K562 (cell line): ENCODE measurements around the gene UBE2V1. TPM values are rescaled to one million over a fixed set of nuclear protein-coding genes. Genes with fewer than 3 reads are reported as not detected.

Source experiments
- ARID1B ChIP-seq: fragments of 450-650 bp; IDR thresholded peaks from 2 replicates; pipeline ENCODE4 v1.6.1; 2016; ENCODE audit warnings: antibody characterized with exemption, mild to moderate bottlenecking, inconsistent platforms
- ASH1L ChIP-seq: fragments of 450-650 bp; IDR thresholded peaks from 2 replicates; pipeline ENCODE4 v1.6.1; 2018; ENCODE audit warnings: borderline replicate concordance, mild to moderate bottlenecking, low read depth; ENCODE audit not compliant: partially characterized antibody
- BACH1 ChIP-seq: fragments of 200-800 bp; sonication (Bioruptor generic); IDR thresholded peaks from 2 replicates; pipeline ENCODE4 v1.6.1; 2016; ENCODE audit warnings: missing genetic modification characterization, missing compliant biosample characterization
- BCOR ChIP-seq: fragments of 450-650 bp; IDR thresholded peaks from 2 replicates; pipeline ENCODE4 v1.6.1; 2016
- BRF1 ChIP-seq: IDR thresholded peaks from 3 replicates; pipeline ENCODE4 v1.6.1; 2011; ENCODE audit warnings: borderline replicate concordance, mild to moderate bottlenecking; ENCODE audit not compliant: insufficient read length; ENCODE audit errors: extremely low read depth
- CBX2 ChIP-seq: fragments of 200-600 bp; sonication (generic); IDR thresholded peaks from one replicate; pipeline ENCODE4 v1.6.1; 2012; ENCODE audit warnings: mild to moderate bottlenecking, low read length, inconsistent platforms; ENCODE audit not compliant: insufficient read depth, poor library complexity, severe bottlenecking
- CC2D1A ChIP-seq: fragments of 450-650 bp; IDR thresholded peaks from 2 replicates; pipeline ENCODE4 v1.6.1; 2017; ENCODE audit warnings: mild to moderate bottlenecking
- EGR1 ChIP-seq: fragments of 450-650 bp; conservative IDR thresholded peaks from 2 replicates; pipeline ENCODE4 v1.6.1; 2017; ENCODE audit warnings: mild to moderate bottlenecking
- FOXA3 ChIP-seq, 2 experiments: fragments of 450-650 bp in 1 of 2; sonication (generic) in 1 of 2; formaldehyde crosslinking; IDR thresholded peaks in 1 of 2; conservative IDR thresholded peaks in 1 of 2; 2 replicates each; pipeline versions ENCODE4 v1.4.0 to v1.8.0; 2020 to 2022; ENCODE audit warnings: mild to moderate bottlenecking in 2 of 2, missing genetic modification reagents in 1 of 2
- LCOR ChIP-seq: sonication (generic); formaldehyde crosslinking; IDR thresholded peaks from 2 replicates; pipeline ENCODE4 v1.8.0; 2022; ENCODE audit warnings: mild to moderate bottlenecking, missing genetic modification reagents
- MAFF ChIP-seq: IDR thresholded peaks from 2 replicates; pipeline ENCODE4 v1.6.1; 2012; ENCODE audit warnings: low read length, improper control_type of control experiment
- MAFK ChIP-seq: IDR thresholded peaks from 2 replicates; pipeline ENCODE4 v1.6.1; 2011; ENCODE audit warnings: low read length, improper control_type of control experiment
- MTA2 ChIP-seq: fragments of 450-650 bp; IDR thresholded peaks from 2 replicates; pipeline ENCODE4 v1.6.1; 2016; ENCODE audit warnings: low read depth
- NEUROD1 ChIP-seq: fragments of 150-350 bp; IDR thresholded peaks from 2 replicates; pipeline ENCODE4 v1.6.1; 2014; ENCODE audit warnings: borderline replicate concordance, low read length, low read depth; ENCODE audit not compliant: partially characterized antibody
- PCBP1 ChIP-seq: fragments of 200-400 bp; formaldehyde crosslinking; IDR thresholded peaks from 2 replicates; pipeline ENCODE4 v1.6.1; 2018; ENCODE audit warnings: mild to moderate bottlenecking, low read depth, low read length; ENCODE audit not compliant: poor library complexity, severe bottlenecking
- PCBP2 ChIP-seq: fragments of 200-400 bp; formaldehyde crosslinking; IDR thresholded peaks from 2 replicates; pipeline ENCODE4 v1.6.1; 2018; ENCODE audit warnings: low read length, low read depth, mild to moderate bottlenecking, moderate library complexity; ENCODE audit not compliant: poor library complexity, severe bottlenecking
- PHF21A ChIP-seq: fragments of 450-650 bp; IDR thresholded peaks from 2 replicates; pipeline ENCODE4 v1.6.1; 2017; ENCODE audit warnings: low read depth, borderline replicate concordance
- RAD21 ChIP-seq, 2 experiments: fragments of 250-450 bp in 1 of 2; fragments of 450-650 bp in 1 of 2; sonication (Bioruptor Pico) in 1 of 2; formaldehyde crosslinking in 1 of 2; IDR thresholded peaks in 1 of 2; conservative IDR thresholded peaks in 1 of 2; 2 replicates each; pipeline versions ENCODE4 v1.4.0 to v1.8.0; 2020 to 2022; ENCODE audit warnings: mild to moderate bottlenecking in 2 of 2, moderate library complexity in 1 of 2
- SMARCC2 ChIP-seq: fragments of 450-650 bp; IDR thresholded peaks from 2 replicates; pipeline ENCODE4 v1.6.1; 2017; ENCODE audit warnings: antibody characterized with exemption, moderate library complexity, mild to moderate bottlenecking, low read depth
- TCF3 ChIP-seq: sonication (generic); formaldehyde crosslinking; IDR thresholded peaks from 2 replicates; pipeline ENCODE4 v1.4.0; 2020; ENCODE audit warnings: mild to moderate bottlenecking, missing genetic modification reagents
- ZC3H4 ChIP-seq: sonication (generic); formaldehyde crosslinking; IDR thresholded peaks from 2 replicates; pipeline ENCODE4 v1.9.0; 2021; ENCODE audit warnings: missing genetic modification reagents, borderline replicate concordance
- ZNF146 ChIP-seq: IDR thresholded peaks from one replicate; pipeline ENCODE4 v1.6.1; 2018; ENCODE audit warnings: missing compliant biosample characterization; ENCODE audit not compliant: unreplicated experiment
- ZNF282 ChIP-seq: sonication (generic); formaldehyde crosslinking; IDR thresholded peaks from 2 replicates; pipeline ENCODE4 v1.8.1; 2023; ENCODE audit warnings: missing genetic modification reagents
- ZNF695 ChIP-seq: fragments of 450-650 bp; formaldehyde crosslinking; IDR thresholded peaks from 2 replicates; pipeline ENCODE4 v1.4.0; 2020; ENCODE audit warnings: mild to moderate bottlenecking, moderate library complexity
- polyA plus RNA-seq, 8 experiments: library from polyadenylated mRNA; depleted of rRNA in 4 of 8; stranded (reverse) in 5 of 8; unstranded in 3 of 8; fragments of >200 nt; fragmentation: Nextera tagmentation in 2 of 8; fragmentation: Illumina TruSeq in 1 of 8; extraction: Ambion mirVana in 2 of 8; extraction: Trizol in 1 of 8; gene quantifications; 2 replicates each; pipeline versions ENCODE4 v1.2.1 to v1.2.3, GENCODE V29; 2011 to 2014; ENCODE audit warnings: inconsistent platforms in 1 of 8, missing spikeins in 1 of 8
- total RNA-seq, 7 experiments: library from RNA; depleted of rRNA in 6 of 7; stranded (reverse); fragments of >200 nt in 6 of 7; fragmentation: Illumina TruSeq in 2 of 7; extraction: Trizol in 2 of 7; gene quantifications; 2 replicates each; pipeline versions ENCODE4 v1.2.1 to v1.2.3, GENCODE V29; 2011 to 2021; ENCODE audit warnings: low replicate concordance in 1 of 7
- TF ChIP-seq, protein P1 (sequence below): fragments of 250-450 bp; sonication (Bioruptor Pico); IDR thresholded peaks from 2 replicates; pipeline ENCODE4 v1.8.0; 2022; ENCODE audit warnings: inconsistent platforms, mild to moderate bottlenecking, moderate library complexity, borderline replicate concordance
- TF ChIP-seq, protein P2 (sequence below), 2 experiments: IDR thresholded peaks; 2 replicates each; pipeline ENCODE4 v1.6.1; 2011; ENCODE audit warnings: borderline replicate concordance in 1 of 2, control low read depth in 1 of 2, low read depth in 1 of 2, low read length in 1 of 2, mild to moderate bottlenecking in 1 of 2, mixed read lengths in 1 of 2, moderate library complexity in 1 of 2; ENCODE audit not compliant: insufficient read depth in 1 of 2, insufficient read length in 1 of 2, poor library complexity in 1 of 2, severe bottlenecking in 1 of 2; ENCODE audit errors: extremely low read depth in 1 of 2

UBE2V1 gene
- total and polyA plus RNA-seq, 9 of the 15 experiments (the other 6 are each of a cell fraction or from before 2014, with no cell fraction given), result 93.0 to 357 (median 119) TPM

DNA sequence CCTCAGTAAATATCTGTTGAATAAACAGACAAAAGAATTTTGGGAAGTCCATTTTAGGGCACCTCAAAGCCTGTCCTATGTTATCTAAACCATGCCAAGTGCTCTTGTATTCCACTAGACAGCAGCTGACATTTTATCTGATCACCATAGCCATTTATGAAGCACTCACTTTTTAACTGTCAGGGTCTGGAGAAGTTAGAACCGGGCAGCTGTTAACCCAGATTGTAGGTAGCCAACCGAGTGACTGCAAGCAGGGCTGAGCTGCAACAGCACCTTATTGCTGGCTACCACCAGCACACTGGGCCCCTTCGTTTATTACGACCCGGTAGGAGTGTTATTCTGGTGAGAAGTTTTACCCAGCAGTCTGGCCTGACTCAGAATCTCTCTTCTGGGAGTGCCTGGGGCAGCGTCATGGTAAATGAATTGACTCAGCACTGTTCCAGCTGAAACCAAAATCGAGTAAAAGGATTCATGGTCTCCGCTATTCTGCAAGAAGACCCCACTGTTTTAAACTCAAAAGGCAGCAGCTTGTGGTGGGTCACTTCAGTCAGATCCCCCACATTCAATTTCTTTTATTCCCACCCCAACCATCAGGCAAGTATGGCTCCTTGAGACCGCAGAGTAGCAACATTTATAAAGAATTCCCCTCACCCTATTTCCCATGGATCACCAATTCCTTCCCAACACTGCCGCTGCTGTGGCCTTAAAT lies 1.7 kb downstream of the UBE2V1 start (continued):
- TF ChIP-seq MTA2 (peak; percentile 31; the same call in 1 of the 2 replicates), MAFK (peak; percentile 45; the same call in 1 of the 2 replicates), MAFF (no peak), PHF21A (0 out of 2 replicates have a peak, but pooled peaks have one; percentile 36), LCOR (CRISPR knock-in tag) (no peak), CBX2 (no peak), ZNF282 (no peak), ARID1B (peak; percentile 80), NEUROD1 (no peak), FOXA3 (CRISPR knock-in tag; conservative IDR thresholded peaks at IDR 0.05 in 1 of 2, IDR thresholded peaks at IDR 0.05 in 1 of 2) (peak in 1 of 2 experiments; percentile 50; a peak in 1 of 4 replicates), BCOR (no peak; the same call in 1 of the 2 replicates), PCBP1 (no peak), ZNF146 (no peak), EGR1 (no peak), ZNF695 (CRISPR knock-in tag) (no peak), SMARCC2 (no peak), ZC3H4 (no peak), TCF3 (CRISPR knock-in tag) (peak; percentile 75), RAD21 (CRISPR knock-in tag; conservative IDR thresholded peaks at IDR 0.05 in 1 of 2, IDR thresholded peaks at IDR 0.05 in 1 of 2) (no peak), PCBP2 (no peak), CC2D1A (no peak), BRF1 (no peak), BACH1 (tag) (peak; percentile 21; the same call in 1 of the 2 replicates), ASH1L (no peak)
- TF ChIP-seq, protein P1, sequence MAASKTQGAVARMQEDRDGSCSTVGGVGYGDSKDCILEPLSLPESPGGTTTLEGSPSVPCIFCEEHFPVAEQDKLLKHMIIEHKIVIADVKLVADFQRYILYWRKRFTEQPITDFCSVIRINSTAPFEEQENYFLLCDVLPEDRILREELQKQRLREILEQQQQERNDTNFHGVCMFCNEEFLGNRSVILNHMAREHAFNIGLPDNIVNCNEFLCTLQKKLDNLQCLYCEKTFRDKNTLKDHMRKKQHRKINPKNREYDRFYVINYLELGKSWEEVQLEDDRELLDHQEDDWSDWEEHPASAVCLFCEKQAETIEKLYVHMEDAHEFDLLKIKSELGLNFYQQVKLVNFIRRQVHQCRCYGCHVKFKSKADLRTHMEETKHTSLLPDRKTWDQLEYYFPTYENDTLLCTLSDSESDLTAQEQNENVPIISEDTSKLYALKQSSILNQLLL (CRISPR knock-in tag), result no peak
- TF ChIP-seq, protein P2, sequence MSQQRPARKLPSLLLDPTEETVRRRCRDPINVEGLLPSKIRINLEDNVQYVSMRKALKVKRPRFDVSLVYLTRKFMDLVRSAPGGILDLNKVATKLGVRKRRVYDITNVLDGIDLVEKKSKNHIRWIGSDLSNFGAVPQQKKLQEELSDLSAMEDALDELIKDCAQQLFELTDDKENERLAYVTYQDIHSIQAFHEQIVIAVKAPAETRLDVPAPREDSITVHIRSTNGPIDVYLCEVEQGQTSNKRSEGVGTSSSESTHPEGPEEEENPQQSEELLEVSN (IDR thresholded peaks at IDR 0.05; ENCODE audit: borderline replicate concordance in 1 of 2, extremely low read depth in 1 of 2, insufficient read depth in 1 of 2, insufficient read length in 1 of 2, low read depth in 1 of 2, low read length in 1 of 2, poor library complexity in 1 of 2, severe bottlenecking in 1 of 2), result no peak
